GM13977 (cell line): ENCODE results near the gene CERS2.

Experiments used
- DNase-seq: peaks from one replicate; pipeline ENCODE4 v3.0.0; 2012; ENCODE audit warnings: low spot score
- in situ Hi-C: fragments of 300-500 bp; cut with MboI; formaldehyde crosslinking; loops from one replicate; pipeline ENCODE4 v1.12.0; 2022; ENCODE audit warnings: low sequenced_read_pairs, low pct_unique_long_range_greater_than_20kb, mixed read lengths, inconsistent platforms; ENCODE audit not compliant: unreplicated experiment
- TF ChIP-seq, protein P1 (sequence below): IDR thresholded peaks from 2 replicates; pipeline ENCODE4 v1.5.1; 2012; ENCODE audit warnings: mild to moderate bottlenecking, control low read depth; ENCODE audit not compliant: insufficient read depth; ENCODE audit errors: extremely low read depth, missing control alignments

The CERS2 gene, protein sequence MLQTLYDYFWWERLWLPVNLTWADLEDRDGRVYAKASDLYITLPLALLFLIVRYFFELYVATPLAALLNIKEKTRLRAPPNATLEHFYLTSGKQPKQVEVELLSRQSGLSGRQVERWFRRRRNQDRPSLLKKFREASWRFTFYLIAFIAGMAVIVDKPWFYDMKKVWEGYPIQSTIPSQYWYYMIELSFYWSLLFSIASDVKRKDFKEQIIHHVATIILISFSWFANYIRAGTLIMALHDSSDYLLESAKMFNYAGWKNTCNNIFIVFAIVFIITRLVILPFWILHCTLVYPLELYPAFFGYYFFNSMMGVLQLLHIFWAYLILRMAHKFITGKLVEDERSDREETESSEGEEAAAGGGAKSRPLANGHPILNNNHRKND

DNA sequence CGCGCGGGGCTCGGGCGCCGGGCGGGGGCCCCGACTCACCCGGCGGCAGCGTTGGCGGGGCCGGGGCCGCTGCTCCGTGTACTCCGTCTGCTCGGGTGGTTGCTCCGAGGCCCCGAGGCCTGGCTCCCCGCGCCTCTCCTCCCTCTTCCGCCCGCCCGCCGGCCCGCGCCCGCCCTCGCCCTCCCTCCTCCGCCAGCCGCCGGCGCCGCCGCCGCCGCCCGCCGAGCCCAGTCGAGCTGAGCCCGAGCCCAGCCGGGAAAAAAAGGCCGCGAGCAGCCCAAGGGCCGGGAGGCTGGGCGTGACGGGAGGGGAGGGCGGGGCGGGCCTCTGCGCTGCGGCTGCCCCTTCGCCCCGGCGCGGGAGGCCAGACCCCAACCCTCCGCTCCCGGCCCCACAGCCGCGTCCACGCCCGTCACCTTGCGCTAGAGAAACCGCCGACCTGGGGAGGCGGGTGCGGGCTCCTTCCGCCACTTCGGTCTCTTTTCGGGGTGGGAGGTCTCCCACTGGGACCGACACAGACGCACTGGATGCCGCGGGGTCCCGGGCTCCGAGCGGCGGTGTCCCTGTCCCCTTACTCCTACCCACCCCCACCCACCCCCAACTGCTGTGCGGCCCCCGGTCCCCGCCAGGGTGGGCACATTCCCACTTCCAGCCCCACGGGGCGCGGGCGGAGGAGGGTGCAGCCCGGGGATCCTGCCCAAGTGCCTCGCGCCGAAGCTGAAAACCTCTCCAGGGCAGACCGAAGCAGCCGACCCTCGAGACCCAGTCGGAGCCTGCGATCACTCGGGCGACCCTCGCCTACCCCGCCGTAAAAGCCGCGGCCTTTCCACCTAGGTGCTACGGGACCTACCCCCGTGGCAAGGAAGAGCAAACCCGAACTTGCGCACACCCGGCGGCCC lies at the start of gene CERS2:
TSS of gene CERS2 (minus strand) at position 256 of the 899 bp plus-strand sequence. CDS start 5,745 bp downstream, outside the sequence.
- in situ Hi-C loops = loop anchor here (25.0 kb wide), 1 partner anchor 738 kb away; the partner anchor contains the start of gene ANP32E
- peak; percentile 90 for DNase-seq
- TF ChIP-seq, protein P1, sequence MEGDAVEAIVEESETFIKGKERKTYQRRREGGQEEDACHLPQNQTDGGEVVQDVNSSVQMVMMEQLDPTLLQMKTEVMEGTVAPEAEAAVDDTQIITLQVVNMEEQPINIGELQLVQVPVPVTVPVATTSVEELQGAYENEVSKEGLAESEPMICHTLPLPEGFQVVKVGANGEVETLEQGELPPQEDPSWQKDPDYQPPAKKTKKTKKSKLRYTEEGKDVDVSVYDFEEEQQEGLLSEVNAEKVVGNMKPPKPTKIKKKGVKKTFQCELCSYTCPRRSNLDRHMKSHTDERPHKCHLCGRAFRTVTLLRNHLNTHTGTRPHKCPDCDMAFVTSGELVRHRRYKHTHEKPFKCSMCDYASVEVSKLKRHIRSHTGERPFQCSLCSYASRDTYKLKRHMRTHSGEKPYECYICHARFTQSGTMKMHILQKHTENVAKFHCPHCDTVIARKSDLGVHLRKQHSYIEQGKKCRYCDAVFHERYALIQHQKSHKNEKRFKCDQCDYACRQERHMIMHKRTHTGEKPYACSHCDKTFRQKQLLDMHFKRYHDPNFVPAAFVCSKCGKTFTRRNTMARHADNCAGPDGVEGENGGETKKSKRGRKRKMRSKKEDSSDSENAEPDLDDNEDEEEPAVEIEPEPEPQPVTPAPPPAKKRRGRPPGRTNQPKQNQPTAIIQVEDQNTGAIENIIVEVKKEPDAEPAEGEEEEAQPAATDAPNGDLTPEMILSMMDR = no peak

DNA sequence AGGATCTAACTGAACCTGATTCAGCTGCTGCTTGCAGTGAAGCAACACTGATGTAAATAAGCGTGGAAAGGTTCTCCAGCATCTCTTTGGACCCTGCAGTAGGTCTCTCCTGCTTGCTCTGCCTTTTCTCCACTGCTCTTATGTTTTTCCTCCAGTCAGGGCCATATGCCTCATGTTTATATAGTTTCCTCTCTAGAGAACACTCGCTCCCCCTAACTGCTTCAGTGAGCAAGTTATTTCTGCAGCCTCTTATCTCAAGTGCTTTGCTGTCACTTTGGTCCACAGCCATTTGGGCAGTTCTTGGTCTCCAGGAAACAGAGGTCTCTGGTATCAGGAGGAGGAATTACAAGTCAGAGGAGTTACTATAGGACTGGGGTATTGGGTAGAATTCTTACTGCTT lies 38.9 kb upstream of the CERS2 start:
- in situ Hi-C loops = no loop called here
- TF ChIP-seq, protein P1 = no peak
- DNase-seq = no peak

DNA sequence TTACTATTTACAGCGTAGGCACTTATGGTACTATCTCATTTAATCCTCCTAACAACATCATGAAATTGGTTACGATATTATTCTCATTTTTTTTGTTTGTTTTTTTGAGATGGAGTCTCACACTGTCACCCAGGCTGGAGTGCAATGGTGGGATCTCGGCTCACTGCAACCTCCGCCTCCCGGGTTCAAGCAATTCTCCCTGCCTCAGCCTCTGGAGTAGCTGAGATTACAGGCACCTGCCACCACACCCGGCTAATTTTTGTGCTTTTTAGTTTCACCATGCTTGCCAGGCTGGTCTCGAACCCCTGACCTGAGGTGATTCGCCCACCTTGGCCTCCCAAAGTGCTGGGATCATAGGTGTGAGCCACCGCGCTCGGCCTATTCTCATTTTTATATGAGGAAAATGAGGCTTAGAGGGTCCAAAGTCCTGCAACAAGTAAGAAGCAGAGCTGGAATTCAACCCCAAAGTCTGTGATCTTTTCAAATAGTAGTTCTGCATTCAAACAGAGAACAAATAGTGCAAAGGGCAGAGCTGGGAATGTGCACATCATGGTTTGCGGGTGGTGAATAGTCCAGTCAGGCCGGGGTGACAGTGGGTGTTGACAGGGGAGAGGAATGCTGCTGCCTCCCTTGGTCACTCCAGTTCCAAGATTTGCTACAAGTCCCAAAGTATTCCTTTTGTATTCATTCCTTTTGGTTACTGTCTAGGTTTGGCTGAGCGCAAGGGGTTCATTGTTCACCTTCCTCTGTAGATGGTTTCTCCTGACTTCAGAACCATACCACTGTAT lies 38.2 kb upstream of the CERS2 start:
- TF ChIP-seq, protein P1 = no peak
- in situ Hi-C loops = no loop called here
- no peak for DNase-seq

DNA sequence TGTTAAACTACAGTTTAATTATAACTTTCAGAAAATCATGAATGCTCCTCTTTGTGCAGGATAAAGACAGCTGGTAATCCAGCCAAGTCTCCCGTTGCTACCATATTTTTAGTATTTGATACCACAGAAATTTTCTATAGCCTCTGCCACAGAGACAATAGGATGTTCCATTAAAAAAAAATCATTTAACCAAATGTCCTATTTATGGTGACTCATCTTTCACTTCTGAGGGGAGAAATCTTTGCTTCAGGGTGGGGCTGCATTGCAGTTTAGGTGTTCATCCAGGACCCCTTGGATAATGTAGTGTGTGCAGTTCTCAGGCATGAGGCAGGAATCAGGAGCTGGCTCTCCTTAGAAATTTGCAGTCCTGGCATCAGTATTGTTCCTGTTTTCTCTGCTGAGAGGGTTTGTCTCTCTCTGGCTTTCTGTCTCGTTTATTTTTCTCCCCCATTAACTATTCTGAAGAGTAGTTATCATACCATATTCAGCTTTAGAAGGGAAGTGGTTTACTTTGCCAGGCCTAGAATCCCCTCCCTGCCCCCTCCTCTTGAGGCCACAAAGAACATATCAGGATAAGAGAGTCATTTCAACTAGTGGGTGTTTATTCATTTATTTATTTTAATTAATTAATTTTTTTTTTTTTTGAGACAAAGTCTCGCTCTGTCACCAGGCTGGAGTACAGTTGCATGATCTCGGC lies 36.7 kb upstream of the CERS2 start:
- in situ Hi-C loops = no loop called here
- TF ChIP-seq, protein P1 = no peak
- DNase-seq = no peak

DNA sequence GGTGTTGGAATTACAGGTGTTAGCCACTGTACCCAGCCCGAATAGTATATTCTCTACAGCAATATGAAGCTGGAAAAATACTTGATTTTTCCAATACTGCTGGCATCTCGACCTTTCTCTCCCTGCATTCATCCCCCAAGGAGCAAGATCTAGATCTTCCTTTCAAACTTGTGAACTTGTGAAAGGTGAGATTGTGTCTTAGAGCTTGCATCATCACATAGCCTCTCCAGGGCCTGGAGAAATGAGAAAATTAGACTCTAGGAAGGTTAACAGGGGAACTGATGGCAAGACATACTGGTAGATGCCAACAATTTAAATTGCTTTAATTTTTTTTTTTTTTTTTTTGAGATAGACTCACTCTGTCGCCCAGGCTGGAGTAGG lies 35.7 kb upstream of the CERS2 start:
- DNase-seq = no peak
- in situ Hi-C loops = no loop called here
- TF ChIP-seq, protein P1 = no peak
